WTC11 (cell line): ENCODE results near the gene SLA2.

Experiments used
- AR ChIP-seq: fragments of 250-450 bp; sonication (Bioruptor Pico); IDR thresholded peaks from 2 replicates; pipeline ENCODE4 v1.9.0; 2021; ENCODE audit warnings: mild to moderate bottlenecking
- ATF2 ChIP-seq: sonication (generic); formaldehyde crosslinking; IDR thresholded peaks from 2 replicates; pipeline ENCODE4 v1.8.1; 2022; ENCODE audit warnings: low read depth, missing genetic modification reagents, borderline replicate concordance
- CREM ChIP-seq: sonication (generic); formaldehyde crosslinking; IDR thresholded peaks from 2 replicates; pipeline ENCODE4 v1.8.1; 2022; ENCODE audit warnings: mild to moderate bottlenecking, missing genetic modification reagents, moderate library complexity
- CTCF ChIP-seq: fragments of 200-600 bp; IDR thresholded peaks from 2 replicates; pipeline ENCODE4 v1.8.0; 2022; ENCODE audit warnings: antibody characterized with exemption
- E2F1 ChIP-seq: sonication (generic); formaldehyde crosslinking; IDR thresholded peaks from 2 replicates; pipeline ENCODE4 v1.8.0; 2022; ENCODE audit warnings: mild to moderate bottlenecking, missing genetic modification reagents
- ESRRA ChIP-seq: sonication (generic); formaldehyde crosslinking; IDR thresholded peaks from 2 replicates; pipeline ENCODE4 v1.8.1; 2022; ENCODE audit warnings: mild to moderate bottlenecking, missing genetic modification reagents, borderline replicate concordance
- IRF2 ChIP-seq: sonication (generic); formaldehyde crosslinking; IDR thresholded peaks from 2 replicates; pipeline ENCODE4 v1.8.0; 2022; ENCODE audit warnings: low read depth, missing genetic modification reagents, borderline replicate concordance
- KAT7 ChIP-seq: sonication (generic); formaldehyde crosslinking; IDR thresholded peaks from 2 replicates; pipeline ENCODE4 v1.8.1; 2023; ENCODE audit warnings: missing genetic modification reagents, mild to moderate bottlenecking, borderline replicate concordance
- MAX ChIP-seq: sonication (generic); formaldehyde crosslinking; IDR thresholded peaks from 2 replicates; pipeline ENCODE4 v1.8.0; 2022; ENCODE audit warnings: mild to moderate bottlenecking, missing genetic modification reagents
- SP1 ChIP-seq: sonication (generic); formaldehyde crosslinking; conservative IDR thresholded peaks from 2 replicates; pipeline ENCODE4 v1.8.1; 2022; ENCODE audit warnings: missing genetic modification reagents
- ZNF232 ChIP-seq: sonication (generic); formaldehyde crosslinking; IDR thresholded peaks from 2 replicates; pipeline ENCODE4 v1.8.0; 2022; ENCODE audit warnings: mild to moderate bottlenecking, missing genetic modification reagents

GRCh38 chr20:36605399-36606157 lies 40.4 kb downstream of the SLA2 start, which contains the start of gene RAB5IF:
- TF ChIP-seq CTCF = peak; percentile 82
- peak; percentile 88 for TF ChIP-seq MAX (CRISPR knock-in tag)
- TF ChIP-seq CREM (CRISPR knock-in tag) = peak; percentile 98
- TF ChIP-seq ATF2 (CRISPR knock-in tag) = no peak
- no peak for TF ChIP-seq IRF2
- peak; percentile 91; the same call in 1 of the 2 replicates for TF ChIP-seq KAT7 (CRISPR knock-in tag)
- TF ChIP-seq E2F1 (CRISPR knock-in tag) = no peak
- TF ChIP-seq ESRRA (CRISPR knock-in tag) = peak; percentile 32; the same call in 1 of the 2 replicates
- TF ChIP-seq ZNF232 (CRISPR knock-in tag) = no peak
- no peak for TF ChIP-seq AR (CRISPR knock-in tag)
- peak; percentile 99 for TF ChIP-seq SP1
